ENCODE measurements around the gene GTF3C5. TPM values are rescaled to one million over a fixed set of nuclear protein-coding genes. Genes with fewer than 3 reads are reported as not detected.

Gene GTF3C5
- total RNA-seq, 3 donors from 2014 or later (not counting 1 experiment from before 2014, with no cell fraction given): 52.6 to 69.2 (median 60.4) TPM

DNA sequence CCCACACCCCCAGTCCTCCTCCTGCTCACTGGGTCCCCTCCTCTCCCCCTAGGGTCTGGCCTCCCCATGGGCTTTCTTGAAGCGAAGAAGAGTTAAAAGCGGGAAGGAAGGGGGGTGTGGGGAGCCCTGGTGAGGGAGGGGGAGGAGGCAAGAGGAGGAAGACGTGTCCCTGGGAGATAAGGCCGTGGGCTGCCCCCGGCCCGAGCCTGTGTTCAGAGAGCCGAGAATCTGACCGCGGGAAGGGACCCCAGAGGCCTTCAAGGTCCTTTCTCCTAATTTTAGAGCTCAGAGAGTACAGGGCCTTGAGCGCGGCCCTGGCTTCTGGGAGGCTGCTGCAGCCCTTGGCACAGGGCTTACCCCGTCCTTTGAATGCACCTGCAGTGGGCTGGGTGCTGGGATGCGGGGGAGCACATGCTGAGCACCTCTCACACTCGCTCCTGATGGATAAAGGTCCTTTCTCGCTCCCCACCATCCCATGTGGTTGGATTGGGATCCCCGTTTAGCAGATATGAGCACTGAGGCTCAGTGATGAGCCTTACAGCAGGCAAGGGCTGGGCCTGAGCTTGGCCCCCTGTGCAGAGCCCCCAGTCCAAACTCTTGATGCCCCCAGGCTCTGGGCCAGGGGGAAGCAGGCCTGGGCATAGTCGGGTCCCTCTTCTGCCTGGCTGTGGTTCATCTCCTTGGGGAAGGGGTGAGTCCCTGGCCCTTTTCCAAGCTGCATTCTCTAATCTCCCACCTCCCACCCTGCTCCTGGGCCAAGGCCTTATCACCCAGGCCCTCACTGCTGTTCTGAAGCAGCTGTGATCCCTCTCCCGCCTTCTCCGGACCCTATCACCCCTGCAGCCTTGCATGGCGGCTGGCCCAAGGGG is 46.4 kb upstream of the GTF3C5 start:
- no peaks in the 10 kb centered on the region for H3K36me3 Mint-ChIP-seq
- H3K4me3 Mint-ChIP-seq: no peak overlapping the region
- DNase-seq (no peak), ATAC-seq (no peak)
- WGBS (ENCODE audit: insufficient coverage): 56% methylated on average over 20 of the region's 20 CpGs
- peaks cover 5% of the 10 kb centered on the region for H3K27me3 ChIP-seq (ENCODE audit: control insufficient read depth, insufficient read depth, low read length)
- H3K4me1 Mint-ChIP-seq: peaks cover 28 to 38% of the 10 kb centered on the region in 2 donors
- H3K36me3 ChIP-seq (ENCODE audit: control insufficient read depth, insufficient read depth, low read length): no peaks in the 10 kb centered on the region
- TF ChIP-seq, protein P1, sequence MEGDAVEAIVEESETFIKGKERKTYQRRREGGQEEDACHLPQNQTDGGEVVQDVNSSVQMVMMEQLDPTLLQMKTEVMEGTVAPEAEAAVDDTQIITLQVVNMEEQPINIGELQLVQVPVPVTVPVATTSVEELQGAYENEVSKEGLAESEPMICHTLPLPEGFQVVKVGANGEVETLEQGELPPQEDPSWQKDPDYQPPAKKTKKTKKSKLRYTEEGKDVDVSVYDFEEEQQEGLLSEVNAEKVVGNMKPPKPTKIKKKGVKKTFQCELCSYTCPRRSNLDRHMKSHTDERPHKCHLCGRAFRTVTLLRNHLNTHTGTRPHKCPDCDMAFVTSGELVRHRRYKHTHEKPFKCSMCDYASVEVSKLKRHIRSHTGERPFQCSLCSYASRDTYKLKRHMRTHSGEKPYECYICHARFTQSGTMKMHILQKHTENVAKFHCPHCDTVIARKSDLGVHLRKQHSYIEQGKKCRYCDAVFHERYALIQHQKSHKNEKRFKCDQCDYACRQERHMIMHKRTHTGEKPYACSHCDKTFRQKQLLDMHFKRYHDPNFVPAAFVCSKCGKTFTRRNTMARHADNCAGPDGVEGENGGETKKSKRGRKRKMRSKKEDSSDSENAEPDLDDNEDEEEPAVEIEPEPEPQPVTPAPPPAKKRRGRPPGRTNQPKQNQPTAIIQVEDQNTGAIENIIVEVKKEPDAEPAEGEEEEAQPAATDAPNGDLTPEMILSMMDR (IDR thresholded peaks at IDR 0.05): no peak
- H3K27ac Mint-ChIP-seq: no peak overlapping the region
- intact Hi-C loops (cut with micrococcal nuclease): no loop called here
- H3K27ac ChIP-seq (ENCODE audit: low read length): no peak overlapping the region
- no peaks in the 10 kb centered on the region for H3K9me3 Mint-ChIP-seq
- peaks cover 42% of the 10 kb centered on the region for H3K4me1 ChIP-seq (ENCODE audit: control insufficient read depth, insufficient read depth, low read length)
- no peaks in the 10 kb centered on the region for H3K9me3 ChIP-seq (ENCODE audit: control insufficient read depth, insufficient read depth, low read length)
- peaks cover 6 to 8% of the 10 kb centered on the region in 2 donors for H3K27me3 Mint-ChIP-seq (ENCODE audit: low read depth in 2 of 2)
- no peak overlapping the region for H3K4me3 ChIP-seq (ENCODE audit: low read length)

DNA sequence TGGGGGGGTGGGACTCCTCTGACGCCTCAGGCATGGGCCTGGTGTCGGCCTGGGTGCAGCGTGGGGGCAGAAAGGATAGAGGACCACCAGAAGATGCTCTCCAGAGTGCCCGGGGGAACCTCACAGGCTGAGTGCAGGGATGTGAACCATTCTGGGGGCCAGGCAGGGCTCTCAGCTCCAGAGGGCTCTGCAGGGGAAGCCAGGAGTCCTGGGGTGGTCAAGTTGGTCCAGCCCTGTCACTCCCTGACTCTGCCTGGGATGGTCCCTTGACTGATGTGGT is 45.8 kb upstream of the GTF3C5 start:
- H3K27ac ChIP-seq (ENCODE audit: low read length): no peak overlapping the region
- no peak for ATAC-seq
- H3K36me3 Mint-ChIP-seq: no peaks in the 10 kb centered on the region

DNA sequence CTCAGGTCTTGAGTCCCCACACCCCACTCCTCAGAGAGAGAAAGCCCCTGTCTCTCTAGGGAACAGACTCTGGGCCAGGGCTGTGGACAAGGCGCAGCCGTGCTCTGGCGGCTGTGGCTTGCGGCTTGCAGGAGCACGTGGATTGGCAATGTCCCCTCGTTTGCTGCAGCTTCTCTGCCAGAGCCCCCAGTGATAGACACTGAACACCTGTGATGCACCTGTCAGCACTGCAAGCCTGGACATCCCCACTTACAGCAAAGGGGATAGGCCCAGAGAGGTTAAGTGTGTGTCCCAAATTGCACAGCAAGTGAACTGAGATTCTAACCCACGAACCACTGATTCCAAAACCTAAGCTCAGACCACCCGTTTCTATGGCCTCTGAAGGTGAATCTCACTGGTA is 45.3 kb upstream of the GTF3C5 start:
- no peak for ATAC-seq
- DNase-seq: no peak
- Mint-ChIP-seq H3K36me3 (no peaks in the 10 kb centered on the region), H3K4me1 (peaks cover 39 to 49% of the 10 kb centered on the region in 2 donors), H3K9me3 (no peaks in the 10 kb centered on the region), H3K27me3 (ENCODE audit: low read depth in 2 of 2) (peaks cover 0 to 2% of the 10 kb centered on the region in 2 donors), H3K4me3 (no peak overlapping the region), H3K27ac (no peak overlapping the region)
- TF ChIP-seq, protein P1 (IDR thresholded peaks at IDR 0.05): no peak
- Histone ChIP-seq H3K27ac (ENCODE audit: low read length) (no peak overlapping the region), H3K4me1 (ENCODE audit: control insufficient read depth, insufficient read depth, low read length) (peaks cover 49% of the 10 kb centered on the region), H3K27me3 (ENCODE audit: control insufficient read depth, insufficient read depth, low read length) (no peaks in the 10 kb centered on the region), H3K36me3 (ENCODE audit: control insufficient read depth, insufficient read depth, low read length) (no peaks in the 10 kb centered on the region), H3K4me3 (ENCODE audit: low read length) (no peak overlapping the region), H3K9me3 (ENCODE audit: control insufficient read depth, insufficient read depth, low read length) (no peaks in the 10 kb centered on the region)
- intact Hi-C loops (cut with micrococcal nuclease): no loop called here
- 72% methylated on average over 8 of the region's 8 CpGs for WGBS (ENCODE audit: insufficient coverage)

More for the DNA sequence above, 45.8 kb upstream of the GTF3C5 start:
- H3K27me3 ChIP-seq (ENCODE audit: control insufficient read depth, insufficient read depth, low read length): no peaks in the 10 kb centered on the region
- no peak for DNase-seq
- intact Hi-C loops (cut with micrococcal nuclease): no loop called here
- Mint-ChIP-seq H3K27me3 (ENCODE audit: low read depth in 2 of 2) (peaks cover 0 to 3% of the 10 kb centered on the region in 2 donors), H3K4me1 (peaks cover 34 to 44% of the 10 kb centered on the region in 2 donors), H3K4me3 (no peak overlapping the region), H3K9me3 (no peaks in the 10 kb centered on the region), H3K27ac (no peak overlapping the region)
- TF ChIP-seq, protein P1 (IDR thresholded peaks at IDR 0.05): no peak
- H3K9me3 ChIP-seq (ENCODE audit: control insufficient read depth, insufficient read depth, low read length): no peaks in the 10 kb centered on the region
- no peaks in the 10 kb centered on the region for H3K36me3 ChIP-seq (ENCODE audit: control insufficient read depth, insufficient read depth, low read length)
- H3K4me1 ChIP-seq (ENCODE audit: control insufficient read depth, insufficient read depth, low read length): peaks cover 47% of the 10 kb centered on the region
- H3K4me3 ChIP-seq (ENCODE audit: low read length): no peak overlapping the region
- WGBS (ENCODE audit: insufficient coverage): 80% methylated on average over 4 of the region's 4 CpGs
